H1 (cell line): ENCODE results near the gene WHAMM.
"Not testable (repeated sequence)": the region's sequence is repeated elsewhere in the genome, so short reads cannot be mapped to it uniquely, and the experiment has no call there.

Experiments used
- CREB1 ChIP-seq: IDR thresholded peaks from 2 replicates; pipeline ENCODE4 v1.6.1; 2012; ENCODE audit warnings: inconsistent platforms
- EZH2 ChIP-seq: fragments of 200-600 bp; sonication (generic); IDR thresholded peaks from 2 replicates; pipeline ENCODE4 v1.7.1; 2012; ENCODE audit warnings: low read depth, mild to moderate bottlenecking, moderate library complexity, low read length, inconsistent platforms; ENCODE audit not compliant: severe bottlenecking
- HDAC6 ChIP-seq: IDR thresholded peaks from one replicate; pipeline ENCODE4 v1.7.1; 2012; ENCODE audit warnings: low read depth, mild to moderate bottlenecking, inconsistent platforms, low read length, moderate library complexity
- POLR2AphosphoS5 ChIP-seq: IDR thresholded peaks from 2 replicates; pipeline ENCODE4 v1.6.1; 2011; ENCODE audit warnings: low read depth, low read length
- SUZ12 ChIP-seq: fragments of 200-600 bp; sonication (generic); IDR thresholded peaks from 2 replicates; pipeline ENCODE4 v1.6.1; 2012; ENCODE audit warnings: mild to moderate bottlenecking, inconsistent platforms, low read length, moderate library complexity, mixed read lengths
- TF ChIP-seq, protein P1 (sequence below), 3 experiments: IDR thresholded peaks; 1 replicate in 2 of 3; 2 replicates in 1 of 3; pipeline versions ENCODE4 v1.5.1 to v1.6.1; 2011; ENCODE audit warnings: low read length in 3 of 3, mild to moderate bottlenecking in 3 of 3, inconsistent platforms in 2 of 3, low read depth in 1 of 3, moderate library complexity in 1 of 3; ENCODE audit not compliant: insufficient read depth in 1 of 3; ENCODE audit errors: control extremely low read depth in 1 of 3
- TF ChIP-seq, protein P2 (sequence below): IDR thresholded peaks from 2 replicates; pipeline ENCODE4 v1.6.1; 2012; ENCODE audit warnings: low read length, inconsistent platforms
- TF ChIP-seq, protein P3 (sequence below): IDR thresholded peaks from 2 replicates; pipeline ENCODE4 v1.6.1; 2012; ENCODE audit warnings: inconsistent platforms
- TF ChIP-seq, protein P4 (sequence below): IDR thresholded peaks from 2 replicates; pipeline ENCODE4 v1.6.1; 2011; ENCODE audit warnings: low read length, improper control_type of control experiment

DNA sequence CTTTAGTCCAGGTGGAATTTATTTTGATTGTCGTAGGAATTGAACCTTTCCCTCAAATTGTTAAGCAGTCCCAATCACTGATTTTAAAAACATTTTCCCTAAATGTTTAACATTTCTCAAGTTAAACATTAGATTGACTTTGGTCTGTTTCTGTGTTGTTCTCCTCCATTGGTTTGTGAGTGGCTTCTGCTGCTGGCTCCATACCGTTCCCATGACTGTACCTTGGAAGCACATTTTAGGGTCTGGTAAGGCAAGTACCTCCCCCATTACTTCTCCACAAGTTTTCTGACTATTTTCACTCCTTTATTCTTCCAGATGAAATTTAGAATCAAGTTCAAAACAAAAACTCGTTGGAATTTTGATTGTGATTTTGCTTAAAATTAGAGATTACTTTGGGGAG lies 12.0 kb downstream of the WHAMM start:
- not testable (repeated sequence) for TF ChIP-seq POLR2AphosphoS5, HDAC6, EZH2, SUZ12, CREB1
- TF ChIP-seq, protein P1, sequence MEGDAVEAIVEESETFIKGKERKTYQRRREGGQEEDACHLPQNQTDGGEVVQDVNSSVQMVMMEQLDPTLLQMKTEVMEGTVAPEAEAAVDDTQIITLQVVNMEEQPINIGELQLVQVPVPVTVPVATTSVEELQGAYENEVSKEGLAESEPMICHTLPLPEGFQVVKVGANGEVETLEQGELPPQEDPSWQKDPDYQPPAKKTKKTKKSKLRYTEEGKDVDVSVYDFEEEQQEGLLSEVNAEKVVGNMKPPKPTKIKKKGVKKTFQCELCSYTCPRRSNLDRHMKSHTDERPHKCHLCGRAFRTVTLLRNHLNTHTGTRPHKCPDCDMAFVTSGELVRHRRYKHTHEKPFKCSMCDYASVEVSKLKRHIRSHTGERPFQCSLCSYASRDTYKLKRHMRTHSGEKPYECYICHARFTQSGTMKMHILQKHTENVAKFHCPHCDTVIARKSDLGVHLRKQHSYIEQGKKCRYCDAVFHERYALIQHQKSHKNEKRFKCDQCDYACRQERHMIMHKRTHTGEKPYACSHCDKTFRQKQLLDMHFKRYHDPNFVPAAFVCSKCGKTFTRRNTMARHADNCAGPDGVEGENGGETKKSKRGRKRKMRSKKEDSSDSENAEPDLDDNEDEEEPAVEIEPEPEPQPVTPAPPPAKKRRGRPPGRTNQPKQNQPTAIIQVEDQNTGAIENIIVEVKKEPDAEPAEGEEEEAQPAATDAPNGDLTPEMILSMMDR (IDR thresholded peaks at IDR 0.05; ENCODE audit: control extremely low read depth in 1 of 3, insufficient read depth in 1 of 3, low read depth in 1 of 3, low read length in 3 of 3): not testable (repeated sequence)
- TF ChIP-seq, protein P2, sequence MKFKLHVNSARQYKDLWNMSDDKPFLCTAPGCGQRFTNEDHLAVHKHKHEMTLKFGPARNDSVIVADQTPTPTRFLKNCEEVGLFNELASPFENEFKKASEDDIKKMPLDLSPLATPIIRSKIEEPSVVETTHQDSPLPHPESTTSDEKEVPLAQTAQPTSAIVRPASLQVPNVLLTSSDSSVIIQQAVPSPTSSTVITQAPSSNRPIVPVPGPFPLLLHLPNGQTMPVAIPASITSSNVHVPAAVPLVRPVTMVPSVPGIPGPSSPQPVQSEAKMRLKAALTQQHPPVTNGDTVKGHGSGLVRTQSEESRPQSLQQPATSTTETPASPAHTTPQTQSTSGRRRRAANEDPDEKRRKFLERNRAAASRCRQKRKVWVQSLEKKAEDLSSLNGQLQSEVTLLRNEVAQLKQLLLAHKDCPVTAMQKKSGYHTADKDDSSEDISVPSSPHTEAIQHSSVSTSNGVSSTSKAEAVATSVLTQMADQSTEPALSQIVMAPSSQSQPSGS: not testable (repeated sequence)
- TF ChIP-seq, protein P3, sequence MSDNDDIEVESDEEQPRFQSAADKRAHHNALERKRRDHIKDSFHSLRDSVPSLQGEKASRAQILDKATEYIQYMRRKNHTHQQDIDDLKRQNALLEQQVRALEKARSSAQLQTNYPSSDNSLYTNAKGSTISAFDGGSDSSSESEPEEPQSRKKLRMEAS: not testable (repeated sequence)
- TF ChIP-seq, protein P4, sequence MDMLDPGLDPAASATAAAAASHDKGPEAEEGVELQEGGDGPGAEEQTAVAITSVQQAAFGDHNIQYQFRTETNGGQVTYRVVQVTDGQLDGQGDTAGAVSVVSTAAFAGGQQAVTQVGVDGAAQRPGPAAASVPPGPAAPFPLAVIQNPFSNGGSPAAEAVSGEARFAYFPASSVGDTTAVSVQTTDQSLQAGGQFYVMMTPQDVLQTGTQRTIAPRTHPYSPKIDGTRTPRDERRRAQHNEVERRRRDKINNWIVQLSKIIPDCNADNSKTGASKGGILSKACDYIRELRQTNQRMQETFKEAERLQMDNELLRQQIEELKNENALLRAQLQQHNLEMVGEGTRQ: not testable (repeated sequence)
